Subcutaneous abdominal adipose tissue (tissue), 5 donors: ENCODE results near the gene RAB11FIP5.

Experiments
- H3K27ac ChIP-seq: one replicate; pipeline ENCODE4 v1.7.0; 2013; ENCODE audit warnings: low read depth, mild to moderate bottlenecking, inconsistent platforms, low read length, moderate library complexity
- H3K27me3 ChIP-seq, 5 donors: one replicate each; pipeline ENCODE4 v1.7.0; 2013; ENCODE audit warnings: low read length in 5 of 5, inconsistent platforms in 1 of 5; ENCODE audit not compliant: control insufficient read depth in 5 of 5, insufficient read depth in 4 of 5
- H3K36me3 ChIP-seq, 5 donors: one replicate each; pipeline ENCODE4 v1.7.0; 2013; ENCODE audit warnings: low read length in 5 of 5; ENCODE audit not compliant: control insufficient read depth in 5 of 5, insufficient read depth in 5 of 5
- H3K4me1 ChIP-seq, 5 donors: one replicate each; pipeline ENCODE4 v1.7.0; 2013; ENCODE audit warnings: low read length in 5 of 5, mild to moderate bottlenecking in 3 of 5, moderate library complexity in 1 of 5; ENCODE audit not compliant: control insufficient read depth in 5 of 5, insufficient read depth in 5 of 5
- H3K4me3 ChIP-seq, 5 donors: one replicate each; pipeline ENCODE4 v1.7.0; 2013; ENCODE audit warnings: low read length in 5 of 5, low read depth in 1 of 5
- H3K9ac ChIP-seq, 5 donors: one replicate each; pipeline ENCODE4 v1.7.0; 2013; ENCODE audit warnings: low read length in 5 of 5, mild to moderate bottlenecking in 4 of 5, moderate library complexity in 3 of 5
- H3K9me3 ChIP-seq, 5 donors: one replicate each; pipeline ENCODE4 v1.7.0; 2013; ENCODE audit warnings: low read length in 5 of 5; ENCODE audit not compliant: control insufficient read depth in 5 of 5
- donor health status: healthy.
- donor health status: healthy.
- donor health status: healthy.
- donor health status: healthy.
- donor health status: healthy.

Gene RAB11FIP5

DNA sequence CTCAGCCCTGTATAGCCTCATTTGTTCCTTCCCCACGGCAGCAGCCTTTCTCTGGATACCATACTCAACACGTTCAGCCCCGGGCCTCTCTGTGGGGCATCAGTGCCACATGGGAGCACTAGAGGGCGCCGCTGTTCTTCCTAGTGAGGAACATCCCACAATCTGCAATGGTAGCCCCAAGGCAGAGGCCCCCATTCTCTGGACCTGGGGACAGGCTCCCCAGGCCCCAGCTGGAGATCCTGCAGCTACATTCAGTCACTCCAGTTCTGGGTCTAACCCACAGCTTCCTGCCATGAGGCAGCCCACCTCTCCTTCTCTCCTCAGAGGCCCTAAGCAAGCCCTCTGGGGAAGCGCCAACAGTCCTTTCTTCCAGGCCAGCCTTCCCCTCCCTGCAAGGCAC is 27.1 kb downstream of the RAB11FIP5 start:
- Histone ChIP-seq H3K4me3 (no peak overlapping the region), H3K27ac (no peak overlapping the region), H3K36me3 (peaks cover 0 to 54% (median 34%) of the 10 kb centered on the region in 5 donors), H3K9me3 (no peaks in the 10 kb centered on the region), H3K9ac (no peak overlapping the region), H3K4me1 (peaks cover 0 to 21% (median 6%) of the 10 kb centered on the region in 5 donors), H3K27me3 (no peaks in the 10 kb centered on the region)

- H3K9me3 ChIP-seq = no peaks in the 10 kb centered on the region
- H3K36me3 ChIP-seq = peaks cover 0 to 61% (median 38%) of the 10 kb centered on the region in 5 donors
- H3K27me3 ChIP-seq = no peaks in the 10 kb centered on the region
- no peak overlapping the region for H3K4me3 ChIP-seq
- no peak overlapping the region for H3K27ac ChIP-seq
- H3K9ac ChIP-seq = no peak overlapping the region
- H3K4me1 ChIP-seq = peaks cover 0 to 20% (median 4%) of the 10 kb centered on the region in 5 donors
Observed at GRCh38 chr2:73084971-73085370, 27.8 kb downstream of the RAB11FIP5 start.

DNA sequence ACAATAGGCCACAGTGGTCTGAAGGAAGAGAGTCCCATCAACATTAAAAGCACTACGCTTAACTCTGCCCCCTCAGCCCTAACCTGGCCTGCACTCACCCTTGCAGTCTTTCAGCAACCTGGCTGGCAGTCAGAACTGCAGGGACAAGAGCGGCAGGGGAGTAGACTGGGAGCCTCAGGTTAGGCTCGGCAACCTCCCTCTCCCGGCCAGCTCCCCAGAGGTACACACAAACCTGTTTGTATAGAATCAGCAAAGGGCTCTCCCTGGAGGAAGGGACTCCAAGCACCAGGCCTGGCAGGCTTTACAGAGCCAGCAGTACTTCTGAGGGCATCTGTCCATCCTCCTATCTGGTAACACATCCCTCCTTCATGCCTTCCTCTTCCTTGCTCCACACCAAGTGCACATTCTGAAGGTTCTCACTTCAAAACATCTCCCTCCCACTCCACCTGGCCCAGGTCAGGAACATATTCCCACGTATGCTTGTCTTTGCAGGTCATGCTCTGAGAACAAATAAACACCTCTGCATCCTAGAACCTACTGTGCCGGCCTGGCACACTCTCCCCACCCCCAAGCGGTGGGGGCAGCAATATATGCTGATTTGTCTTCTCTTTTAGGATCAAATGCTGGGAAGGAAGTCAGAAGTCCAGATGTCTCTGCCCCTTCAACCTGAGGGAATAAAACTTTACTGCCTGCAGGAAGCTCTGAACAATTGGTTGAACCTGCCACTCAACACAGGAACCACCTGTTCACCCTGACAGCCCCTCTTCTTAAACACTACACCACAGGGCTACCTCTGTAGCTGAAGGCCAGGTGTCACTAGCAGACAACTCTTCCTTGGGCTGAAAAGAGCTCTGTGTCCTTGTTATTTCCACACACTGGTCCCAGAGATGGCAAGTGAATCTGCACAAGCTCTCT is 28.6 kb downstream of the RAB11FIP5 start:
- H3K4me3 ChIP-seq = no peak overlapping the region
- no peak overlapping the region for H3K27ac ChIP-seq
- no peaks in the 10 kb centered on the region for H3K27me3 ChIP-seq
- H3K9me3 ChIP-seq = no peaks in the 10 kb centered on the region
- H3K4me1 ChIP-seq = peaks cover 0 to 14% (median 0%) of the 10 kb centered on the region in 5 donors
- H3K9ac ChIP-seq = no peak overlapping the region
- H3K36me3 ChIP-seq = peaks cover 0 to 69% (median 41%) of the 10 kb centered on the region in 5 donors

DNA sequence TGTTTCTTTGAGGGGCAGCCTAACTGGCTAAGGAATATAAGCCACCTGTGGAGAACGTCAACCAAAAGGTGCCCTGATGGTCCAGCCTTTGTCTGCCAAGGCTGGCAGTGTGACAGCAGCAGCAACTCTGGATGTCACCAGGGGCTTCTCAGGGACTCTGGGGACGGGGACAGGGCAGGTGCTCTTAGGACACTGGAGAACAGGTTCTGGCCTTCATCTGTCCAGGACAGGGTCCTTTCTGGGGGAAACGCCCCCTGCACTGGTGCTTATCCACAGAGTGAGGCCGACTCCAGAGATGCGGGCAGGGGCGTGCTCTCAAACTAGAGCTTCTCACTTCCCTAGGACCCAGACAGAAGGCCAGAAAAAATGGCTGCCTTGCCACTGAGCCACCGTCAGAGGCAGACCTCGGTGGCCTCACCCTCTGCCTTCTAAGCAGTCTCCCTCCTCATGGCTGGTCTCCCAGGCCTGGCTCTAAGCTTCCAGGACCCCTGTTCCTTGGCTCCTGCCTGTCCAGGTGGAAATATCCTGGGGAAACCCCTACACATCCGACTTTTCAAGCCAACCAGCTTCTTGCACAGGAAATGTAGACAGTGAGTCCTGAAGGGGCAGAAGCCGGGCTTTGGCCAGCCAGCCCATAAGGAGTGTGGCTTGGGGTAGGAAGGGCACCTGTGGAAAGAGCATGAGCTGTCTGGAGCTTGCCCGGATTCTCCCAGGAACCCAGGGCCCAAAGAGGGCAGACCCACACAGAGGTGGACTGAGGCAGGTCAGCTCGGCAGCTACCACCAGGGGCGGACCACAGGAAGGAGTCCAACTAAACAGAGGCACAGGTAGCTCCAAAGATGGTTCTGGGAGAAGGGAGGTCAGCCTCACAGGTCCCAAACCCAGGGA is 30.0 kb downstream of the RAB11FIP5 start:
- no peaks in the 10 kb centered on the region for H3K27me3 ChIP-seq
- H3K27ac ChIP-seq = no peak overlapping the region
- peaks cover 0 to 56% (median 29%) of the 10 kb centered on the region in 5 donors for H3K36me3 ChIP-seq
- H3K4me3 ChIP-seq = no peak overlapping the region
- peaks cover 0 to 14% (median 0%) of the 10 kb centered on the region in 5 donors for H3K4me1 ChIP-seq
- peak overlapping the region in 1 of 5 donors; percentile 23 for H3K9ac ChIP-seq
- H3K9me3 ChIP-seq = no peaks in the 10 kb centered on the region

- Histone ChIP-seq H3K4me1 (peaks cover 0 to 14% (median 0%) of the 10 kb centered on the region in 5 donors), H3K9ac (no peak overlapping the region), H3K9me3 (no peaks in the 10 kb centered on the region), H3K36me3 (peaks cover 0 to 40% (median 16%) of the 10 kb centered on the region in 5 donors), H3K27me3 (no peaks in the 10 kb centered on the region), H3K27ac (no peak overlapping the region), H3K4me3 (no peak overlapping the region)
Observed at GRCh38 chr2:73081181-73081671, 31.5 kb downstream of the RAB11FIP5 start.

DNA sequence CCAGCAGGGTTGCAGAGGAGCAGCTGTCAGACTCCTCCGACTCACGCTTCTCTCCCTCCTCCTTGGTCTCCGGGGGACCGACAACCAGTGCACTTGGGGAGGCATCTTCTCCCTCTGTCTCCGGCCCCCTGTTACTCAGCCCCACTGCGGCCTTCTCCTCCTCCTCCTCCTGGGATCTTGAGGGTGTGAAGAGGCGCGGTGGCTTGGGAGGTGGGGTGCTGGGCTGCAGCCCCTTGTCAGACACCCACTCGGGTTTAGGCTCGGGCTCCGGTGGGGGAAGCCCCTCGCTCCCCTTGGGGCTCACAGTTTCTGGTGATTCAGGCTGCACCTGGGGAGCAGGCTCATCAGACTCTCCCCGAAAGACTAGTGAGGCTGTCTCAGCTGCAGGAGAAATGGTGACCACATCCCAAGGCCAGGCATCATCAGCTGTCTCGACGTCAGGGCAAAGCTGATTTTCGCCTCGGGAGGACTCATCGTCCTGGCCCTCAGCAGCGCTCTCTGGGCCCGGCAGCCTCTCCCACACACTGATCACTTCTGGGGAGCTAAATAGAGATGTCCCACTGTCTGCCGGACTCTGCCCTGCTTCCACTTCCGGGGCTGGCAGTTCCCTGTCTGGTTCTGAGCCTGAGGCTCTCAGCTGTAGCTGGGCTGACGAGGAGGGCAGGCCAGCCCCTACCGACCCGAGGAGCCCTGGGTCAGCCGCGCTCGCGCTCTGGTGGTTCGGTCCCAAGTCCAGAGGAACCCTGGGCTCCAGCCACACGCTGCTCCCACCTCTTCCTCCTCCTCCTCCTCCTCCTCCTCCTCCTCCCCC is 32.2 kb downstream of the RAB11FIP5 start:
- H3K27ac ChIP-seq = no peak overlapping the region
- no peaks in the 10 kb centered on the region for H3K9me3 ChIP-seq
- peak overlapping the region in 1 of 5 donors; percentile 12 for H3K9ac ChIP-seq
- peaks cover 0 to 44% (median 15%) of the 10 kb centered on the region in 5 donors for H3K36me3 ChIP-seq
- H3K27me3 ChIP-seq = no peaks in the 10 kb centered on the region
- H3K4me1 ChIP-seq = peaks cover 0 to 14% (median 0%) of the 10 kb centered on the region in 5 donors
- H3K4me3 ChIP-seq = no peak overlapping the region

DNA sequence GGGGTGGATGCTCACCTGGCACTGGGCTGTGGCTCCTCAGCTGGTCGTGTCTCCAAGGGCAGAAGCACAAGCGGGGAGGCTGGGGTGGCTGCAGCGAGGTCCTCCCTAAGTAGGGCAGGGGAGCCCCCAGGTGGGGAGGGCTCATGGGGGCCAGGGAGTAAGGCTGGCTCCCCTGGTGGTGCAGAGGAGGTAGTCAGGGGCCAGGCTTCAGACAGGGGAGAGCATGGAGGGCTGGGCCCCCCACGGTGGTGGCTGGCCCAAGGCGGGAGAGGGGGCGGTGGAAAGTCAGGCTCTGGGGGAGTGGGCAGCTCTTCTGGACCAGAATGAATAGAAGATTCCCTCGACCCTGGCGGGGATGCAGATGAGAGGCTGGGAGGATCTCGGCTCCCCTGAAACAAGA is 33.1 kb downstream of the RAB11FIP5 start:
- H3K36me3 ChIP-seq = peaks cover 0 to 51% (median 18%) of the 10 kb centered on the region in 5 donors
- H3K4me3 ChIP-seq = no peak overlapping the region
- no peaks in the 10 kb centered on the region for H3K27me3 ChIP-seq
- peaks cover 0 to 12% (median 2%) of the 10 kb centered on the region in 5 donors for H3K4me1 ChIP-seq
- no peak overlapping the region for H3K27ac ChIP-seq
- no peaks in the 10 kb centered on the region for H3K9me3 ChIP-seq
- H3K9ac ChIP-seq = no peak overlapping the region

- Histone ChIP-seq H3K4me3 (no peak overlapping the region), H3K36me3 (peaks cover 0 to 43% (median 14%) of the 10 kb centered on the region in 5 donors), H3K4me1 (peaks cover 0 to 6% (median 2%) of the 10 kb centered on the region in 5 donors), H3K27me3 (no peaks in the 10 kb centered on the region), H3K27ac (no peak overlapping the region), H3K9me3 (no peaks in the 10 kb centered on the region), H3K9ac (peak overlapping the region in 1 of 5 donors; percentile 24)
Observed at GRCh38 chr2:73078457-73079411, 34.0 kb downstream of the RAB11FIP5 start.
